HG03039 (cell line): ENCODE results near the gene ADAM12.

Experiments
- ATAC-seq: cut with Tn5 transposase; IDR thresholded peaks from one replicate; pipeline ENCODE4 v1.9.1; 2021; ENCODE audit warnings: mild to moderate bottlenecking, moderate library complexity; ENCODE audit not compliant: unreplicated experiment

ADAM12 gene

DNA sequence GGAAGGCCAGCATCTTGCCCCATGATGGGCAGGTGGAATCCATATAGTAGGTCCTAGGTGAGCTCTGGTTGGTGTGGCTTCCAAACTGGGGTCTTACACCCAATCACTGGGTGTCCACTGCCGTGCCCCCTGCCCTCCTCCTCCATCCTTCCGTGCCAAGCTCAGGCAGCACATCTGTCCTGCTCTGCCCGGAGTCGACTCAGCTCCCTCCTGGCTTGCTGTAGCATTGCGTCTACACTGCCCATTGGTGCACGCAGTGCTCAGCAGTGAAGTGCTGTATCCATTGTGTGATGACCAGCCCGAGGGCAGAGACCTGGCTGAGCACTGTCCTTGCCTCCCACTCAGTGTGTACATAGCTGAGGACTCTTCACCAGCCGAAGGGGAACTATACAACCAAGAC, 148.4 kb downstream of the ADAM12 start:
- no peak for ATAC-seq

DNA sequence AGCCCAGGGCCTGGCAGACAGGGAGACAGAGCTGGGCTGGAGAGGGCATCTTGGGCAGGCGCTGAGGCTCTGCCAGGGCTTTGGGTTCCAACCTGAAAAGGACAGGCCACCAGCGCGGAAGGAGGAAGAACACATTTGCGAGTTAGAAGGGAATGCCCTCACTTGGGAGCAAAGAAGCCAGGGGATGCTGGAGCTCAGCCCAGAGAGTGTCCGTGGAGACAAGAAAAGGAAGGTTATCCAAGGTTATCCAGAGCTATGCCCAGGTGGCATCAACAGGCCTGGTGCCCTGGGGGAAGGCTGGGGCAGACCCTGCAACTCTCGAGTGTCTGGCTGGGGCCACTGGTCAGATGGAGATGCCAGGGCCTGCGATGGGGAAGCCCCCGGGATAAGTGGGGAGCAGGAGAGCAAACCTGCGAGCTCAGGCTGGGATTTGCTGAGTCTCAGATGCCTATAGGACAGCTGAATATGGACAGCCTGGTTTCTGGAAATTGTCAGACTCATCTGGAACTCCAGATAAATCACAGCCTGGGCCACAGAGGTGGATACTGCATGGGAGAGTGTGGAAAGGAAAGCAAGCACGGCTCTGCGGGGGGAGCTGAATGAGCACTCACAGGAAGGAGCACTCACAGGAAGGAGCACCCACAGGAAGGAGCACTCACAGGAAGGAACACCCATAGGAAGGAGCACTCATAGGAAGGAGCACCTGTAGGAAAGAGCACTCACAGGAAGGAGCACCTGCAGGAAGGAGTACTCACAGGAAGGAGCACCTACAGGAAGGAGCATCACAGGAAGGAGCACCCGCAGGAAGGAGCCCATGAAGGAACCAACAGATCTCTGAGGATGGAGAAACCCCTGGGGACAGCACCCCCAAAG, 152.1 kb downstream of the ADAM12 start:
- ATAC-seq, result no peak

DNA sequence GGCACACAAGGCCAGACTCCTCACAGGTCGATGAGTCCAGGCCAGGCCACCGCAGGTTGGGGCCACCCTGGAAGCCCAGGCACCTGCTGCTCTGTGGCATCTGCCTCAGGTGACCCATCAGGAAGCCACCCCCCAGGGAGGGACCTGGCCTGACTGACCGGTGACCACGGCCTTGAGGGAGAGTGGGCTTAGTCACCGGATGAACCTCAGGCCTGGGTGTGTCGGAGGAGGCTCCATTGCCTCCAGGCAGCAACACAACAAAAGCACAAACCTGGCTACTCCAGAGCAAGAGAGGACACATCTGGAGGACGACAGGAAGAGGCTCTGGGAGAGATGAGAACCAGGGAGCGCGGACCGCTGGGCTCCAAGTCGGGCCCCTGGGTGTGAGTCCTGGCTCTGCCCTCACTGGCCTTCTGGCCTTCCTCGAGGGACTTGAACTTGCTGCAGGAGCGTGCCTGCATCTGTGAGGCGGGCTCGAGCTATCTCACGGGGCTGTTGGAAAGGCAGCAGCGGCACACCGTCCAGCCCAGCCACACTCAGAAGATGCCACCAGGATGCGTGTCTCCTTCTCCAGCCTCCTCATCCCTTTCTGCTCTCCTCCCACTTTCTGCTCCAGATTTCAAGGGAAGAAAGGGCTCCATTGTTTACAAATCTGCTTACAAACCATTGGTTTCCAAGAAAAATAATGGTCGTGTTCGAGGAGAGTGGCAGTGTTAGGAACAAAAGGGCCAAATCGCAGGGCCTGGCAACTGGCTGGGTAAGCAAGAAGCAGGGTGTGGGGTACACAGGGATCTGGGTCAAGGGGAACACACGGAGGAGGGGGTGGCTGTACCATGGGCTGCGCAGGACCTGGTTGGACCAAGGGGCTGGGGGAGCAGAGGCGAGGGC, 152.9 kb downstream of the ADAM12 start:
- no peak for ATAC-seq

- no peak for ATAC-seq
Observed at GRCh38 chr10:126234630-126235029, 153.6 kb downstream of the ADAM12 start.

DNA sequence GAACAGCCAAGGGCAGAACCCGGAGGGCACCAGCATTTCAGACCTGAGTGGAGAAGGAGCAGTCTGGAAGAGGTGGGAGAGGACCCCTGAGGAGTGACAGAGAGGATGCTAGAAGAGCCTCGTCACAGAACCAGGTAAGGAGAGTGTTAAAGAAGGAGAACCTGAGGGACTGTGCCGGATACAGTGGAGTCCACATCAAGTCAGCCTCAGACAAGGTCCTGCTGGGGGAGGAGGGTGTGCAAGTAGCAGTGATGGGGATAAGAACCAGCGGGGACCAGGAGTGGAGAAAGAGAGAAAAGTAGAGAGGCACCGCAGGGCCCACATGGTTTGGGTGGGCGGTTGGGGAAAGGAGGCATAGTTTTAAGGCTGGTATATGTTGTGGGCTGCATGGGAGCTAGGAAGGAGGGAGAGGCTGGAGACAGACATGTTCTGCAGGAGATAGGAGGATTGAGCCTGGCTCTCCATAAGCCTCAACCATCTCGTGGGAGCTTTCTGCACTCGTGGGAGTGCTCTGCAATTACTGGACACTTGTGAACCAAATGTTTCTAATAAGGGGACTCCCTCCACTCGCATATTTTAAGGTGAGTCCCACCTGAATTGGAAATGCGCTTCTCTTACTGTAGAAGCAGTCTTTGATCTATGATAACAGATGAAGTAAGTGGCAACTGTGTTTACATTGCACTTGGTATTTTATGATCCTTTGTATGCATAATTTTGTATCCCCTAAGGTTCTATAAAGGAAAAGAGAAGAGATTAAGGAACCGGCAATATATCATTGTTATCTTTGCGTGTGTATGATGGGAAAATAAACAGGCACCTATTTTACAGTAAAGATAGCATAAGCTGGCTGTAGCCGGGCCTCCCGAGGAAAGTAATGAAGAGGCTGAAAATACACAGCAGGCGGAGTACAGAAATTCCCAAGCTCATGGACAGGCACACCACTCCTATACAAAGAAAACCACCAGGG, 154.8 kb downstream of the ADAM12 start:
- ATAC-seq, result no peak

DNA sequence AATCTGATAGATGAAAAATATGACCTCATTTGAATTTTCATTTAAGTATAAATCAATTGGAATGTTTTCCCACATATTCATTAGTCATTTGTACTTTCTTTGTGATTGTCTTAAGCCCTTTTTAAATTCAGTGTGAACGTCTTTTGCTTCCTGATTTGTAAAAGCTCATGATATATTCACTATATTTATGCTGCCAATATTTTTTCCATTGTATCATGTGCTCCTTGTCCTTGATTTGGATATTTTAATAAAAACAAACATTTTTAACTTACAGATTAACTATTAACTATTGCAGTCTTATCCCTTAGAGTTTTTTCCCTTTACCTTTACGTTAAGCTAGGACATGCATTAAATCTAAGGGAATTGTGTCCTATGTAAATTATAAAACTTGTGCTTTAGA, 157.7 kb downstream of the ADAM12 start:
- ATAC-seq, result no peak

DNA sequence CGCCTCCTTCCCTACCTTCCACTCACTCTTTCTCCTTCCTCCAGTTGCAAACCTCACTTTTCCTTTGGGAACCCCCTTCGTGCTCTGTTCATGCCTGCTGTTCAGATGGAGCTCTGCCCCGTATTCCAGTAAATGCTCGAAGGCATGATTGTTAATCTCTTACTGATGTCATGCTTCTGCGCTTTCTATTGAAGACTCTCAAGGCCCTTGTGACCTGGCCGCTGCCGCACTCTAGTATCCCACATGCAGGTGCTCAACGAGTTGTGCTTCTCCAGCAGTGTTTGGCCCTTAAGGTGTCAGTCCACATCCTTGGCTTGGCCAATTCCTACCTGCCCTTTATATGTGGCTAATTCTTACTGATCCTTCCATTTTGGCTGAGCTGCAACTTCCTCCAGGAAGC, 158.6 kb downstream of the ADAM12 start:
- ATAC-seq, result no peak

- ATAC-seq, result no peak
Observed at GRCh38 chr10:126227762-126228134, 160.5 kb downstream of the ADAM12 start.

- ATAC-seq, result no peak
Observed at GRCh38 chr10:126226988-126227761, 161.1 kb downstream of the ADAM12 start.

DNA sequence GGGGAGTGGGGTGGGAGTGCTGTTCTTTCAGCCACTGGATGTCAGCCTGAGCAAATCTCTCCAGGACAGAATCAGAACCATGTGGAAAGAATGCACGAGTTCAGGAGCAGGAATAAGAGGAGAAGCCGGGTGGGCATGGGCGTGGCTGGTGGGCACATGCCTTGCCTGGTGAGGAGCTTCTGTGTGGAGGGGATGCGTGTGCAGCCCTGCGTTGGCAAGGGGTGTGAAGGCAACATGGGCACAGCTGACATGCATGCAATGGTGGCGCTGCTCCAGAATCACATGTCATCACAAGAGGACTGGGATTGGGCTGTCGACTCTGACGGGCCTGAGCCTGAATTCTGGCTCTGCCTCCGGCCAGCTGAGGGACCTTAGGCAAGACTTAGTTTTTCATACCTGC, 162.1 kb downstream of the ADAM12 start:
- ATAC-seq, result no peak

GRCh38 chr10:126225672-126226008, 162.6 kb downstream of the ADAM12 start:
- ATAC-seq, result no peak

DNA sequence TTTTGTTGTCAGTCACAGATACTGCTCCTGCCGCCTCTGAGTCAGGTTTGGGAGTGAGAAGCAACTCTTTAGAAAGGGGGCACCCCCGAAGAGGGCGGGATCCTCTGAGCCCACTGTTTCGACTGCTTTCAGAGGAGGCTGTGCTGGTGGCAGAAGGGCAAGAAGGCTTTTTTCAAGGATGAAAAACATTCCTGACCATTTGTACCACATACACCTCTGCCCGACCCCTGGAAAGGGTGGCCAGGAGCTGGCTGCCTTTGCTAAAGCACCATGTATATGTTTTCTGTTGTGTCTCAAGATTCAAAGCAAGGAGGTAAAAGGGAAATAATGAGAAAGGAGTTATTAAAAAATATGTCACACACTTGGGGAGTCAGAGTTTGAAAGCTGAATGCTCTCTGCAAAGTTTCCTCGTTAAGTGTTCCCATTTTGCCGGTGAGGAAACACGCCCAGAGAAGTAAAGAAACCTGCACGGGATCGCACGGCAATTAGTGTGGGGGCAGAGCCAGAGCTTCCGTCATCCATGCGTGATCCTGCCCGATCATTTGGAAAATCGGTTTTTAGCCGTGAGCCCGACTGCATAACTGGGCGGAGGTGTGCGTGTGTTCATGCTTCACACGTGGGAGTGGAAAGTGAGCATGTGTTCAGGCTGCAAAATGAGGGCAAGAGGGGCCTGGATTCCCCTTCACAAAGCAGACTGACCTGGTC, 163.2 kb downstream of the ADAM12 start:
- ATAC-seq, result no peak

DNA sequence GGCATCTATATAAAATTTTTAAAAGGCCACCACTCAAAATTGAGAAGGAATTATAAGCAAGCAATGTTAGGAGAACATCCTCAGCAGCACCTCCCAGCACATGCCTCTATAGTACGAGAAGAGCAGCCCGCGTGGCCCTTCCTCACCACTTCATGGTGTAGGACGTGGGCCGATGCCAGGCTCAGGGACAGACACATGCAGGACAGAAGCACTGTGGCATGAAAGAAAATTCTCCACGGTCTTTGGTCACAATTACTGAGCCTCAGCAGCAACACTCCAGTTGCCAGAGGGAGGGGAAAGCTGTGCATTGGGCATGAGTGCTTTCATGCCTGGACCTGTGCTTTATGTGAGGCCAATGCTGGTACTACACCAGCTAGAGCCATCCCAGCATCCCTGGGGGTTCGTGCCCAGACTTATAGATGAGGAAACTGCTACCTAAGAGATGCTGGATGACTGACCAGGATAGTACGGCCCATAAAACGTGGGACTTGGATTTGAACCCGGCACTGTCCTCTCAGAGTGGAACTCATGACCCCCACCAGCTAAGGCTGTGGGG, 164.7 kb downstream of the ADAM12 start:
- no peak for ATAC-seq

- no peak for ATAC-seq
Observed at GRCh38 chr10:126222736-126223511, 165.4 kb downstream of the ADAM12 start.

DNA sequence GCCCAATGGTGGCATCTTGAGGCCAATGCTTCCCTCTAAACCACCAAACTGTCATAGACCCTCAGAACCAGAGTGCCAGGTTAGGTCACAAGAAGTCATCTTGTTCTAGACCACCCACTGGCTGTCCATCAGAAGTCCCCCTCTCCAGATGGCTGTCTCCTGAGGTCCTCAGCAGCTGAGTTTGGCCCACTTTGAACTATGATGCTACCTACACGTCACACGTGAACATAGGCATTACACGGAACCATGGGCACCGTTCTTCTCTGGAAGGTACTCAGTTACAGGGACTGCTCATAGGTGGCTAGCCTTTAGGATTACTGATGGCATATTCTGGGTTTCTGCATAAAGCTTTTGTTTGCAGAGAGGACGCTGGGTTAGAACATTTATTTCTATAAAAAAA, 166.4 kb downstream of the ADAM12 start:
- ATAC-seq, result no peak

DNA sequence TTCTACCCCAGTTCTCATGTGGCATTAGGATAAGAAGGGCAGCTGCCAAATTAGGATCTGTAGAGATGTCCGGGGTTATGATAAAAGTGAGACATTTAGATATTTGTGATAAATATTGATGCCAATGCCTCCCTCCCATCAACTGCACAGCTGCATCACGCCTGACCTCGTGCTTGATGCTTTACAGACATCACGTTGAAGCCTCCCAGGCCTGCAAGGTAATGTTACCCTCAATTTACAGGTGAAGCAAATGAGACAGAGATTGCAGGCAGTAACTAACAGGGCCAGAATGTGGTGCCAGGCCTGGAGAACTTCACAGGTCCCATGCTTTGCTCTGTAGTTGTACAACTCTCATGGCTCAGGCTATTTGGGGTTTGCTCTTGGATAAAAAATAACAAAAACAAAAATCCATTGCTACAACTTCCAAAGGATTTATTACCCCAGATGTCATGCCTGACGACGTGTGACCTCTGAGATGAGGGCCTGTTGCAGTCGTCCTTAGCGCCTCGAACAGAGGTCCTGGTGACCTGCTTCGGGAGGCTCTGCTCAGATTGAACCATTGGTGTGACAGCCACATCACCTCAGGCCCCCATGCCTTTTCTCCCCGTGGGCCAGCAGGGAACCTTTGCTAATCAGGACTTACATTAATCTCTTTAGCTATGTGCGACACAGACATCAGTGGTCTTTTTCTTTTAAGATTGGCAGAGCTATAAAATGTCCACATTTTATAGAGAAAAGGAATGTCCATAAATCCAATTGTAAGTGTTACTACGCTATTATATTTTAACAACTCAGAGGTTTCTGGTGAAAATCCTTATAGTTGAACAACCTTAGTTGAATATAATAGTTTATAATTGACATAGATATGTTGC, 169.3 kb downstream of the ADAM12 start:
- no peak for ATAC-seq

DNA sequence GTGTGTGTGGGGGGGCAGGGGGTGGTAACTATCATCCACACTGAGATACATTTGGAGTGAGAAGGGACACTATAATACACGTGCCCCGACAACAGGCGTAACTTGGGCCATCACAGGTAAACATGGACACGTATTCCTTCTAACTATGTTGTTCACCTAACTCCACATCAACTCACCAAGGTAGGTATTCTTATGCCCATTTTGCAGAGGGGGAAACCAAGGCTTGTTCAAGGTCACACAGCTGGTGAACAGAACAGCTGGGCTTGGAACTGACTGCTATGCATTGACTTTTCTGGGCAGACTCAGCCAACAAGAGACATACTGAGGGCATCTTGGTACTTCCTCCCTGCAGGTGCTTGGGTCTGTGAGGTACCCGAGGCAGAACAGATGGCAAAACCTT, 170.1 kb downstream of the ADAM12 start:
- no peak for ATAC-seq

GRCh38 chr10:126216632-126216961, 171.7 kb downstream of the ADAM12 start:
- no peak for ATAC-seq
